Loucy (cell line): Measurements from ENCODE around the gene CDH4.

Experiments used
- H2AFZ ChIP-seq: fragments of 200-600 bp; sonication (generic); 2 replicates; pipeline ENCODE4 v1.6.0; 2016; ENCODE audit warnings: antibody characterized with exemption, mild to moderate bottlenecking, low read length, moderate library complexity
- H3F3A ChIP-seq: fragments of 200-600 bp; 2 replicates; pipeline ENCODE4 v1.6.0; 2016; ENCODE audit warnings: antibody characterized with exemption, low read depth, mild to moderate bottlenecking
- H3K27me3 ChIP-seq: fragments of 200-600 bp; sonication (generic); 2 replicates; pipeline ENCODE4 v1.6.1; 2014; ENCODE audit warnings: low read length, mild to moderate bottlenecking; ENCODE audit not compliant: insufficient read depth, poor library complexity, severe bottlenecking
- H3K36me3 ChIP-seq: fragments of 200-600 bp; sonication (generic); 2 replicates; pipeline ENCODE4 v1.6.1; 2016; ENCODE audit warnings: low read length; ENCODE audit not compliant: insufficient read depth
- H3K4me1 ChIP-seq: fragments of 200-600 bp; sonication (generic); 2 replicates; pipeline ENCODE4 v1.5.1; 2014; ENCODE audit warnings: low read length, mild to moderate bottlenecking; ENCODE audit not compliant: insufficient read depth, poor library complexity, severe bottlenecking
- H3K4me2 ChIP-seq: fragments of 200-600 bp; sonication (generic); 2 replicates; pipeline ENCODE4 v1.6.0; 2014; ENCODE audit warnings: antibody characterized with exemption, low read length, low read depth, mild to moderate bottlenecking; ENCODE audit not compliant: poor library complexity, severe bottlenecking
- H3K4me3 ChIP-seq: fragments of 200-600 bp; sonication (generic); 2 replicates; pipeline ENCODE4 v1.5.1; 2014; ENCODE audit warnings: low read length, mild to moderate bottlenecking, mixed read lengths; ENCODE audit not compliant: poor library complexity, severe bottlenecking
- H3K79me2 ChIP-seq: fragments of 200-600 bp; sonication (generic); 2 replicates; pipeline ENCODE4 v1.6.1; 2014; ENCODE audit warnings: low read length; ENCODE audit not compliant: insufficient read depth
- H3K9ac ChIP-seq: fragments of 200-600 bp; sonication (generic); 2 replicates; pipeline ENCODE4 v1.6.0; 2014; ENCODE audit warnings: mild to moderate bottlenecking, low read depth, low read length, moderate library complexity; ENCODE audit not compliant: poor library complexity, severe bottlenecking
- H3K9me2 ChIP-seq: fragments of 200-600 bp; sonication (generic); replicated peaks from 2 replicates; pipeline ENCODE4 v1.6.1; 2016; ENCODE audit warnings: low read depth, low read length, mixed read lengths
- H3K9me3 ChIP-seq: fragments of 200-600 bp; sonication (generic); 2 replicates; pipeline ENCODE4 v1.6.1; 2014; ENCODE audit warnings: mild to moderate bottlenecking, antibody characterized with exemption, low read length, low read depth; ENCODE audit not compliant: insufficient read depth
- H4K20me1 ChIP-seq: fragments of 200-600 bp; sonication (generic); 2 replicates; pipeline ENCODE4 v1.6.0; 2014; ENCODE audit warnings: antibody characterized with exemption, low read length, mild to moderate bottlenecking; ENCODE audit not compliant: insufficient read depth, poor library complexity, severe bottlenecking
- EZH2phosphoT487 ChIP-seq: fragments of 200-600 bp; IDR thresholded peaks from 2 replicates; pipeline ENCODE4 v1.6.1; 2018; ENCODE audit warnings: antibody characterized with exemption, mild to moderate bottlenecking, moderate library complexity, borderline replicate concordance
- TF ChIP-seq, protein P1 (sequence below): fragments of 200-600 bp; sonication (generic); conservative IDR thresholded peaks from 2 replicates; pipeline ENCODE4 v1.5.1; 2014; ENCODE audit warnings: mild to moderate bottlenecking, antibody characterized with exemption, low read length

CDH4 gene

DNA sequence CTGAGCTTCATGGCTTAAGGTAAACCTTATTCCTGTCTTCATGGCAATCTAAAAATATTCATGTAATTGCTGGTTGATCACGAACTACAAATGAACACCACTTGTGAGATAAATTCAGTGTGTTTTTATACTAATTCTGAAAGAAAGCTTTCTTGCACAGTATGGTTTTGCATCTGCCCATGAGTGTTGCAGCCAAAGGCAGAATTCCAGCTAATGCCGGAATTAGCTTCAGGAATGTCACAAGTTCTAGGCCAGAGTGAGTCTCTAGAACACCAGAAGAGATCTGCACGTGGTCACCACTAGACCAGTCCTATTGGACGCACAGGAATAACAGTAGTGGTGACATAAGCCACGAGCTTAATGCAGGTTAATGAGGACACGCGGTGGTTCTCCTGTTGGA, 223.7 kb downstream of the CDH4 start:
- no peaks in the 10 kb centered on the region for H3K9me3 ChIP-seq
- H3K9ac ChIP-seq, result no peak overlapping the region
- H4K20me1 ChIP-seq, result no peaks in the 10 kb centered on the region
- no peaks in the 10 kb centered on the region for H3K36me3 ChIP-seq
- no peaks in the 10 kb centered on the region for H3K9me2 ChIP-seq
- H3K4me1 ChIP-seq, result peaks cover 40% of the 10 kb centered on the region
- H3K4me3 ChIP-seq, result no peak overlapping the region
- no peaks in the 10 kb centered on the region for H3K79me2 ChIP-seq
- H2AFZ ChIP-seq, result no peak overlapping the region
- H3K27me3 ChIP-seq, result no peaks in the 10 kb centered on the region
- TF ChIP-seq EZH2phosphoT487, result no peak
- TF ChIP-seq, protein P1, sequence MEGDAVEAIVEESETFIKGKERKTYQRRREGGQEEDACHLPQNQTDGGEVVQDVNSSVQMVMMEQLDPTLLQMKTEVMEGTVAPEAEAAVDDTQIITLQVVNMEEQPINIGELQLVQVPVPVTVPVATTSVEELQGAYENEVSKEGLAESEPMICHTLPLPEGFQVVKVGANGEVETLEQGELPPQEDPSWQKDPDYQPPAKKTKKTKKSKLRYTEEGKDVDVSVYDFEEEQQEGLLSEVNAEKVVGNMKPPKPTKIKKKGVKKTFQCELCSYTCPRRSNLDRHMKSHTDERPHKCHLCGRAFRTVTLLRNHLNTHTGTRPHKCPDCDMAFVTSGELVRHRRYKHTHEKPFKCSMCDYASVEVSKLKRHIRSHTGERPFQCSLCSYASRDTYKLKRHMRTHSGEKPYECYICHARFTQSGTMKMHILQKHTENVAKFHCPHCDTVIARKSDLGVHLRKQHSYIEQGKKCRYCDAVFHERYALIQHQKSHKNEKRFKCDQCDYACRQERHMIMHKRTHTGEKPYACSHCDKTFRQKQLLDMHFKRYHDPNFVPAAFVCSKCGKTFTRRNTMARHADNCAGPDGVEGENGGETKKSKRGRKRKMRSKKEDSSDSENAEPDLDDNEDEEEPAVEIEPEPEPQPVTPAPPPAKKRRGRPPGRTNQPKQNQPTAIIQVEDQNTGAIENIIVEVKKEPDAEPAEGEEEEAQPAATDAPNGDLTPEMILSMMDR, result no peak
- H3F3A ChIP-seq, result no peaks in the 10 kb centered on the region; the same call in 1 of the 2 replicates
- H3K4me2 ChIP-seq, result no peak overlapping the region

DNA sequence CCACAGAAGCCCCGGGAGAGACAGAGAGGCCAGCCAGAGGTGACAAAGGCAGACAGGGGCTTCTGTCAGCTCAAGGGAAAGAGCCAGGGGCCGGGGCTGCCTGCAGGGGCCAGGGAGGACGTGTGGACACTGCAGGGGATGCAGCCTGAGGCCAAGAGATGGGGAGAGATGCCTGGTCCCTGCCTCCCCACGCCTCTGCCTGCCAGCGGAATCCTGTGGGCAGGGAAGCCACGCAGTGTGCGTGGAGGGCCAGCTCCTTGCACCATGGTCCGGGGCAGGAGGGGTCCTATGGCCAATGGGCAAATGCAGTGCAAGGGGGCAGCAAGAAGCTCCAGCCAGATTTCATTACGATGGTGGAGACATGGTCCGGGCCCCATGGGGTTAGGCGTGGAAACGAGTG, 224.9 kb downstream of the CDH4 start:
- Histone ChIP-seq H3K36me3 (no peaks in the 10 kb centered on the region), H2AFZ (no peak overlapping the region), H3K9ac (no peak overlapping the region), H3K9me2 (no peaks in the 10 kb centered on the region), H3K4me1 (peaks cover 41% of the 10 kb centered on the region), H3F3A (no peaks in the 10 kb centered on the region; the same call in 1 of the 2 replicates), H3K4me3 (no peak overlapping the region), H3K79me2 (no peaks in the 10 kb centered on the region), H4K20me1 (no peaks in the 10 kb centered on the region), H3K27me3 (no peaks in the 10 kb centered on the region), H3K4me2 (no peak overlapping the region), H3K9me3 (no peaks in the 10 kb centered on the region)
- TF ChIP-seq, protein P1, result no peak
- TF ChIP-seq EZH2phosphoT487, result no peak

DNA sequence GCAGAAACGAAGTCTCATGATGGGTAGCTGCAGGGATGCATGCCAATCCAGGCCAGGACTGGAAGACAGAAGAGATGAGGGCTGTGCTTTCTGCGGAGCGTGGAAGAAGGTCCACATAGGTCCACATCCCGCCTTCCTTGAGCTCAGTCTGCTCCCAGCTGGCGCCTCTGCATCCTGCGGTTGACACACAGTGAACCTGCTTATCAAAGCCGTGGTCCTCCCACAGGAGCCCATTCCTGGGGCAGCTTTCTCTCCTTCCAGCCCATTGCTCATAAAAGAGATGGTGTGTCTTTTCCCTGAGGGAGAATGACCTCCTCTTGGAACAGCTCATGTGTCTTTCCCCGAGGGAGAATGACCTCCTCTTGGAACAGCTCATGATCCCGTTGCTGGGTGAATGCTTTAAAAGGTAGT, 225.4 kb downstream of the CDH4 start:
- Histone ChIP-seq H2AFZ (no peak overlapping the region), H4K20me1 (no peaks in the 10 kb centered on the region), H3K4me3 (no peak overlapping the region), H3K4me2 (no peak overlapping the region), H3K79me2 (no peaks in the 10 kb centered on the region), H3F3A (no peaks in the 10 kb centered on the region; the same call in 1 of the 2 replicates), H3K9me3 (no peaks in the 10 kb centered on the region), H3K27me3 (no peaks in the 10 kb centered on the region), H3K9ac (no peak overlapping the region), H3K4me1 (peaks cover 42% of the 10 kb centered on the region), H3K9me2 (no peaks in the 10 kb centered on the region), H3K36me3 (no peaks in the 10 kb centered on the region)
- TF ChIP-seq, protein P1, result no peak
- no peak for TF ChIP-seq EZH2phosphoT487
